GM12873 (cell line): ENCODE results near the gene NMT2.

Experiments
- CTCF ChIP-seq: IDR thresholded peaks from 2 replicates; pipeline ENCODE4 v1.5.1; 2012; ENCODE audit warnings: low read depth, mild to moderate bottlenecking, moderate library complexity, low read length, control low read depth; ENCODE audit not compliant: insufficient read depth; ENCODE audit errors: missing control alignments

The NMT2 gene

GRCh38 chr10:15136129-15137035 is 32.1 kb downstream of the NMT2 start:
- TF ChIP-seq CTCF = no peak

- TF ChIP-seq CTCF = no peak
Measured at GRCh38 chr10:15131330-15131729, 37.2 kb downstream of the NMT2 start.

GRCh38 chr10:15124908-15125307 is 43.6 kb downstream of the NMT2 start:
- no peak for TF ChIP-seq CTCF

GRCh38 chr10:15124190-15124589 is 44.3 kb downstream of the NMT2 start:
- no peak for TF ChIP-seq CTCF

GRCh38 chr10:15123749-15124184 is 44.7 kb downstream of the NMT2 start:
- TF ChIP-seq CTCF = no peak

- no peak for TF ChIP-seq CTCF
Measured at GRCh38 chr10:15122477-15123030, 45.9 kb downstream of the NMT2 start.

- TF ChIP-seq CTCF = no peak
Measured at GRCh38 chr10:15121707-15122106, 46.8 kb downstream of the NMT2 start.
